Upper lobe of left lung (tissue), 6 donors: ENCODE results near the gene G0S2. TPM values are rescaled to one million over a fixed set of nuclear protein-coding genes. Genes with fewer than 3 reads are reported as not detected.

ENCODE experiments used
- ATAC-seq, 2 donors: fragments of 200-7000 bp; cut with Tn5 transposase; one replicate each; pipeline ENCODE4 v1.9.1; 2022; ENCODE audit warnings: mild to moderate bottlenecking in 2 of 2, moderate library complexity in 2 of 2; ENCODE audit not compliant: low FRiP score in 2 of 2
- DNase-seq, 2 donors: peaks; one replicate each; pipeline ENCODE4 v3.0.0-alpha.2; 2019 to 2020
- H3K27ac ChIP-seq, 4 donors: fragments of 200-600 bp; sonication (generic); one replicate each; pipeline ENCODE4 v1.5.1; 2016 to 2019
- H3K27me3 ChIP-seq, 4 donors: fragments of 200-600 bp; sonication (generic); one replicate each; pipeline ENCODE4 v1.5.1; 2017 to 2019
- H3K36me3 ChIP-seq, 4 donors: fragments of 200-600 bp; sonication (generic); one replicate each; pipeline ENCODE4 v1.5.1; 2016 to 2019
- H3K4me1 ChIP-seq, 4 donors: fragments of 200-600 bp; sonication (generic); one replicate each; pipeline ENCODE4 v1.5.1; 2018 to 2019
- H3K4me3 ChIP-seq, 4 donors: fragments of 200-600 bp; sonication (generic); one replicate each; pipeline ENCODE4 v1.5.1; 2017 to 2019; ENCODE audit warnings: mild to moderate bottlenecking in 2 of 4, moderate library complexity in 1 of 4
- H3K9me3 ChIP-seq, 4 donors: fragments of 200-600 bp; sonication (generic); one replicate each; pipeline ENCODE4 v1.5.1; 2018 to 2019
- CTCF ChIP-seq, 6 experiments: fragments of 450-650 bp in 4 of 6; fragments of 200-600 bp in 2 of 6; sonication (generic) in 2 of 6; IDR thresholded peaks; one replicate each; pipeline ENCODE4 v1.5.1; 2016 to 2019; ENCODE audit warnings: antibody characterized with exemption in 6 of 6
- EP300 ChIP-seq, 4 donors: sonication (generic); formaldehyde crosslinking; IDR thresholded peaks; one replicate each; pipeline ENCODE4 v1.5.1; 2017; ENCODE audit warnings: antibody characterized with exemption in 4 of 4, control low read depth in 2 of 4
- POLR2A ChIP-seq, 4 donors: fragments of 450-650 bp; IDR thresholded peaks; one replicate each; pipeline ENCODE4 v1.5.1; 2016 to 2017; ENCODE audit warnings: antibody characterized with exemption in 4 of 4, mild to moderate bottlenecking in 2 of 4
- POLR2AphosphoS5 ChIP-seq, 2 donors: sonication (generic); formaldehyde crosslinking; IDR thresholded peaks; one replicate each; pipeline ENCODE4 v1.5.1; 2017; ENCODE audit warnings: antibody characterized with exemption in 2 of 2
- WGBS, 2 donors: methylation state at CpG; one replicate each; pipeline ENCODE4 v1.1.5; 2017 to 2018; 5-methylcytosine and 5-hydroxymethylcytosine counted together
- total RNA-seq, 6 donors: library from RNA; depleted of rRNA in 4 of 6; stranded (reverse); fragments of >200 nt in 4 of 6; gene quantifications; one replicate each; pipeline versions ENCODE4 v1.1.0 to v1.2.1, GENCODE V29; 2016 to 2021
- donor health status: DM: no; HTN: no; CAD: no; lungs with moderate emphysema.
- donor health status: DM: no; HTN: yes; CAD: no; lungs with severe emphysema.

G0S2 gene
- total RNA-seq, 6 donors from 2014 or later, result 14.4 to 108 (median 46.0) TPM

- H3K36me3 ChIP-seq, result no peaks in the 10 kb centered on the region
These were observed 41.7 kb upstream of the G0S2 start for GRCh38 chr1:209633335-209633997.

GRCh38 chr1:209634005-209634737 is 41.0 kb upstream of the G0S2 start:
- H3K9me3 ChIP-seq, result no peaks in the 10 kb centered on the region
- peak in 1 of 2 donors; percentile 56 for DNase-seq
- H3K4me3 ChIP-seq, result no peak overlapping the region
- ATAC-seq, result peak in 1 of 2 donors; percentile 5
- H3K27me3 ChIP-seq, result no peaks in the 10 kb centered on the region
- WGBS, 2 donors, result 85% methylated on average over 16 to 20 of the region's 20 CpGs
- TF ChIP-seq EP300 (IDR thresholded peaks at IDR 0.05), result no peak
- no peak for TF ChIP-seq CTCF (IDR thresholded peaks at IDR 0.05)
- no peak for TF ChIP-seq POLR2AphosphoS5 (IDR thresholded peaks at IDR 0.05)
- no peak for TF ChIP-seq POLR2A (IDR thresholded peaks at IDR 0.05)
- no peaks in the 10 kb centered on the region for H3K4me1 ChIP-seq
- H3K27ac ChIP-seq, result no peak overlapping the region
- H3K36me3 ChIP-seq, result no peaks in the 10 kb centered on the region

More at GRCh38 chr1:209633335-209633997, 41.7 kb upstream of the G0S2 start:
- WGBS, 2 donors, result 85 to 89% methylated on average over 6 of the region's 6 CpGs
- DNase-seq, result no peak
- H3K27ac ChIP-seq, result no peak overlapping the region
- no peaks in the 10 kb centered on the region for H3K4me1 ChIP-seq
- TF ChIP-seq POLR2A (IDR thresholded peaks at IDR 0.05), result no peak
- no peak for TF ChIP-seq CTCF (IDR thresholded peaks at IDR 0.05)
- TF ChIP-seq POLR2AphosphoS5 (IDR thresholded peaks at IDR 0.05), result no peak
- TF ChIP-seq EP300 (IDR thresholded peaks at IDR 0.05), result no peak
- H3K4me3 ChIP-seq, result no peak overlapping the region
- H3K9me3 ChIP-seq, result no peaks in the 10 kb centered on the region
- H3K27me3 ChIP-seq, result no peaks in the 10 kb centered on the region
- ATAC-seq, result no peak

- DNase-seq (no peak), ATAC-seq (no peak)
- no peaks in the 10 kb centered on the region for H3K27me3 ChIP-seq
- TF ChIP-seq POLR2A (IDR thresholded peaks at IDR 0.05) (no peak), CTCF (IDR thresholded peaks at IDR 0.05) (no peak), EP300 (IDR thresholded peaks at IDR 0.05) (no peak), POLR2AphosphoS5 (IDR thresholded peaks at IDR 0.05) (no peak)
- no peak overlapping the region for H3K27ac ChIP-seq
- no peak overlapping the region for H3K4me3 ChIP-seq
- no peaks in the 10 kb centered on the region for H3K9me3 ChIP-seq
- no peaks in the 10 kb centered on the region for H3K36me3 ChIP-seq
- 62 to 67% methylated on average over 5 of the region's 5 CpGs for WGBS, 2 donors
- H3K4me1 ChIP-seq, result no peaks in the 10 kb centered on the region
These were observed 39.4 kb upstream of the G0S2 start for GRCh38 chr1:209635850-209636249.

GRCh38 chr1:209641832-209642172 is 33.4 kb upstream of the G0S2 start:
- peak in 1 of 2 donors; percentile 81 for DNase-seq
- H3K4me1 ChIP-seq, result peaks cover 15 to 32% (median 27%) of the 10 kb centered on the region in 4 donors
- no peak for TF ChIP-seq EP300 (IDR thresholded peaks at IDR 0.05)
- peak; percentile 14 to 72 for TF ChIP-seq POLR2AphosphoS5 (IDR thresholded peaks at IDR 0.05)
- WGBS, 2 donors, result 31 to 37% methylated on average over 5 of the region's 5 CpGs
- H3K4me3 ChIP-seq, result no peak overlapping the region
- no peaks in the 10 kb centered on the region for H3K27me3 ChIP-seq
- peak; percentile 76 to 81 for ATAC-seq
- H3K27ac ChIP-seq, result peak overlapping the region; percentile 64 to 83 (median 74)
- no peaks in the 10 kb centered on the region for H3K36me3 ChIP-seq
- no peaks in the 10 kb centered on the region for H3K9me3 ChIP-seq

GRCh38 chr1:209642816-209643215 is 32.4 kb upstream of the G0S2 start:
- peak overlapping the region in 3 of 4 donors; percentile 16 to 53 (median 42) for H3K27ac ChIP-seq
- no peak for DNase-seq
- ATAC-seq, result no peak
- 41 to 42% methylated on average over 3 of the region's 3 CpGs for WGBS, 2 donors
- H3K9me3 ChIP-seq, result no peaks in the 10 kb centered on the region
- H3K27me3 ChIP-seq, result no peaks in the 10 kb centered on the region
- H3K36me3 ChIP-seq, result no peaks in the 10 kb centered on the region
- no peak overlapping the region for H3K4me3 ChIP-seq
- H3K4me1 ChIP-seq, result peaks cover 23 to 41% (median 36%) of the 10 kb centered on the region in 4 donors
- TF ChIP-seq CTCF (IDR thresholded peaks at IDR 0.05) (no peak), POLR2AphosphoS5 (IDR thresholded peaks at IDR 0.05) (no peak), EP300 (IDR thresholded peaks at IDR 0.05) (no peak), POLR2A (IDR thresholded peaks at IDR 0.05) (no peak)
